ENCODE results near the gene KRTAP10-9.

- TF ChIP-seq, protein P1, sequence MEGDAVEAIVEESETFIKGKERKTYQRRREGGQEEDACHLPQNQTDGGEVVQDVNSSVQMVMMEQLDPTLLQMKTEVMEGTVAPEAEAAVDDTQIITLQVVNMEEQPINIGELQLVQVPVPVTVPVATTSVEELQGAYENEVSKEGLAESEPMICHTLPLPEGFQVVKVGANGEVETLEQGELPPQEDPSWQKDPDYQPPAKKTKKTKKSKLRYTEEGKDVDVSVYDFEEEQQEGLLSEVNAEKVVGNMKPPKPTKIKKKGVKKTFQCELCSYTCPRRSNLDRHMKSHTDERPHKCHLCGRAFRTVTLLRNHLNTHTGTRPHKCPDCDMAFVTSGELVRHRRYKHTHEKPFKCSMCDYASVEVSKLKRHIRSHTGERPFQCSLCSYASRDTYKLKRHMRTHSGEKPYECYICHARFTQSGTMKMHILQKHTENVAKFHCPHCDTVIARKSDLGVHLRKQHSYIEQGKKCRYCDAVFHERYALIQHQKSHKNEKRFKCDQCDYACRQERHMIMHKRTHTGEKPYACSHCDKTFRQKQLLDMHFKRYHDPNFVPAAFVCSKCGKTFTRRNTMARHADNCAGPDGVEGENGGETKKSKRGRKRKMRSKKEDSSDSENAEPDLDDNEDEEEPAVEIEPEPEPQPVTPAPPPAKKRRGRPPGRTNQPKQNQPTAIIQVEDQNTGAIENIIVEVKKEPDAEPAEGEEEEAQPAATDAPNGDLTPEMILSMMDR (IDR thresholded peaks at IDR 0.05) = no peak
- no peak for TF ChIP-seq POLR2A (IDR thresholded peaks at IDR 0.05)
Observed at GRCh38 chr21:44650265-44650972, 23.5 kb downstream of the KRTAP10-9 start.
